Common myeloid progenitor, CD34-positive (primary cell): ENCODE measurements around the gene SKIC2.

Experiments used
- CTCF ChIA-PET: fragments of 350-600 bp; sonication (Branson Sonifier 250); formaldehyde crosslinking; loops from one replicate; lab custom pipeline; 2021; ENCODE audit warnings: antibody characterized with exemption; lab: Charles Lee
- POLR2A ChIA-PET: fragments of 350-600 bp; sonication (Branson Sonifier 250); formaldehyde crosslinking; loops from one replicate; lab custom pipeline; 2021; ENCODE audit warnings: antibody characterized with exemption; lab: Charles Lee
- DNase-seq, 3 donors: peaks; one replicate each; pipeline versions ENCODE4 v3.0.0 to v3.0.0-alpha.2; 2013
- H3K27ac ChIP-seq, 2 experiments: 1 replicate in 1 of 2; 2 replicates in 1 of 2; pipeline ENCODE4 v1.7.0; 2013; ENCODE audit warnings: inconsistent platforms in 2 of 2, low read length in 2 of 2, mild to moderate bottlenecking in 2 of 2, low read depth in 1 of 2, moderate library complexity in 1 of 2; ENCODE audit not compliant: severe bottlenecking in 2 of 2, insufficient read depth in 1 of 2, poor library complexity in 1 of 2
- H3K27me3 ChIP-seq, 5 experiments: replicated peaks in 2 of 5; 1 replicate in 3 of 5; 2 replicates in 2 of 5; pipeline versions ENCODE4 v1.6.1 to v1.7.0; 2013; ENCODE audit warnings: low read length in 4 of 5, mild to moderate bottlenecking in 2 of 5, moderate library complexity in 2 of 5, inconsistent platforms in 1 of 5; ENCODE audit not compliant: insufficient read depth in 5 of 5, control insufficient read depth in 4 of 5
- H3K36me3 ChIP-seq, 4 experiments: 1 replicate in 2 of 4; 2 replicates in 2 of 4; pipeline versions ENCODE4 v1.6.1 to v1.7.0; 2013; ENCODE audit warnings: low read length in 3 of 4, control low read depth in 1 of 4, mild to moderate bottlenecking in 1 of 4; ENCODE audit not compliant: control insufficient read depth in 4 of 4, insufficient read depth in 4 of 4
- H3K4me1 ChIP-seq, 4 experiments: 1 replicate in 3 of 4; 2 replicates in 1 of 4; pipeline versions ENCODE4 v1.6.1 to v1.7.1; 2013; ENCODE audit warnings: low read length in 3 of 4, mild to moderate bottlenecking in 3 of 4, control low read depth in 1 of 4, inconsistent platforms in 1 of 4, moderate library complexity in 1 of 4; ENCODE audit not compliant: control insufficient read depth in 4 of 4, insufficient read depth in 4 of 4; ENCODE audit errors: control extremely low read depth in 1 of 4
- H3K4me3 ChIP-seq, 7 experiments: 1 replicate in 4 of 7; 2 replicates in 3 of 7; pipeline versions ENCODE4 v1.5.1 to v1.7.0; 2013; ENCODE audit warnings: mild to moderate bottlenecking in 7 of 7, low read length in 6 of 7, moderate library complexity in 6 of 7, inconsistent platforms in 2 of 7, low read depth in 2 of 7, control low read depth in 1 of 7; ENCODE audit not compliant: insufficient read depth in 4 of 7, control insufficient read depth in 1 of 7; ENCODE audit errors: extremely low read depth in 1 of 7
- H3K9me3 ChIP-seq, 5 experiments: 1 replicate in 4 of 5; 2 replicates in 1 of 5; pipeline versions ENCODE4 v1.6.1 to v1.7.1; 2013; ENCODE audit warnings: low read length in 4 of 5, mild to moderate bottlenecking in 2 of 5, inconsistent platforms in 1 of 5, low read depth in 1 of 5, moderate library complexity in 1 of 5; ENCODE audit not compliant: control insufficient read depth in 4 of 5, insufficient read depth in 2 of 5; ENCODE audit errors: control extremely low read depth in 1 of 5
- WGBS: methylation state at CpG from one replicate; pipeline ENCODE4 v1.1.5; 2013; ENCODE audit not compliant: insufficient coverage; 5-methylcytosine and 5-hydroxymethylcytosine counted together

Gene SKIC2

GRCh38 chr6:31967926-31968320, 8.9 kb downstream of the SKIC2 start:
- Histone ChIP-seq H3K4me3 (no peak overlapping the region), H3K36me3 (peaks cover 16 to 76% (median 64%) of the 10 kb centered on the region in 4 experiments), H3K27me3 (no peaks in the 10 kb centered on the region), H3K9me3 (no peaks in the 10 kb centered on the region), H3K27ac (no peak overlapping the region), H3K4me1 (peaks cover 3 to 20% (median 19%) of the 10 kb centered on the region in 4 experiments)
- 100% methylated on average over 2 of the region's 3 CpGs for WGBS
- POLR2A ChIA-PET: no interaction called here
- DNase-seq: no peak
- CTCF ChIA-PET: no interaction called here

- peaks cover 3 to 24% (median 23%) of the 10 kb centered on the region in 4 experiments for H3K4me1 ChIP-seq
- H3K27ac ChIP-seq: no peak overlapping the region
- ChIA-PET CTCF (no interaction called here), POLR2A (no interaction called here)
- 95% methylated on average over 4 of the region's 11 CpGs for WGBS
- DNase-seq: no peak
- H3K36me3 ChIP-seq: peaks cover 15 to 72% (median 60%) of the 10 kb centered on the region in 4 experiments
- H3K9me3 ChIP-seq: no peaks in the 10 kb centered on the region
- no peak overlapping the region for H3K4me3 ChIP-seq
- H3K27me3 ChIP-seq: no peaks in the 10 kb centered on the region
These were observed 9.4 kb downstream of the SKIC2 start for GRCh38 chr6:31968326-31968725.

- CTCF ChIA-PET: interaction anchor here (1.6 to 6.2 kb wide), 2 partner anchors 10 to 78 kb away, joined by 4 to 37 read pairs; partner anchors contain the start of genes NELFE and SKIC2
- Histone ChIP-seq H3K4me1 (peaks cover 3 to 27% (median 23%) of the 10 kb centered on the region in 4 experiments), H3K4me3 (no peak overlapping the region), H3K27me3 (no peaks in the 10 kb centered on the region), H3K36me3 (peaks cover 9 to 65% (median 53%) of the 10 kb centered on the region in 4 experiments), H3K27ac (peak overlapping the region in 1 of 2 experiments; percentile 35), H3K9me3 (no peaks in the 10 kb centered on the region)
- POLR2A ChIA-PET: no interaction called here
- no peak for DNase-seq
- WGBS: 95% methylated on average over 14 of the region's 23 CpGs
These were observed 10.1 kb downstream of the SKIC2 start for GRCh38 chr6:31968791-31969711.

GRCh38 chr6:31969712-31970603, 11.0 kb downstream of the SKIC2 start:
- Histone ChIP-seq H3K36me3 (peaks cover 9 to 57% (median 48%) of the 10 kb centered on the region in 4 experiments), H3K4me3 (no peak overlapping the region), H3K4me1 (peaks cover 3 to 27% (median 23%) of the 10 kb centered on the region in 4 experiments), H3K9me3 (no peaks in the 10 kb centered on the region), H3K27me3 (no peaks in the 10 kb centered on the region), H3K27ac (peak overlapping the region in 1 of 2 experiments; percentile 99)
- ChIA-PET POLR2A (interaction anchor here (1.2 kb wide), 1 partner anchor 11 kb away, joined by 3 read pairs; the partner anchor contains the start of genes NELFE and SKIC2), CTCF (interaction anchor here (0.8 to 6.2 kb wide), 4 partner anchors 11 to 350 kb away, joined by 3 to 37 read pairs (median 6); partner anchors contain the start of genes NELFE and SKIC2)
- no peak for DNase-seq
- WGBS: 84% methylated on average over 8 of the region's 17 CpGs

GRCh38 chr6:31970604-31971271, 11.8 kb downstream of the SKIC2 start:
- Histone ChIP-seq H3K27ac (peak overlapping the region; percentile 98 to 99), H3K36me3 (peaks cover 7 to 50% (median 44%) of the 10 kb centered on the region in 4 experiments), H3K4me3 (peak overlapping the region in 6 of 7 experiments; percentile 80 to 95 (median 86)), H3K9me3 (no peaks in the 10 kb centered on the region), H3K27me3 (no peaks in the 10 kb centered on the region), H3K4me1 (peaks cover 3 to 27% (median 23%) of the 10 kb centered on the region in 4 experiments)
- WGBS: 91% methylated on average over 17 of the region's 18 CpGs
- CTCF ChIA-PET: interaction anchor here (0.8 to 6.2 kb wide), 5 partner anchors 11 to 351 kb away, joined by 3 to 37 read pairs (median 4); partner anchors contain the start of genes NELFE and SKIC2
- no peak for DNase-seq
- POLR2A ChIA-PET: interaction anchor here (1.2 kb wide), 1 partner anchor 12 kb away, joined by 3 read pairs; the partner anchor contains the start of genes NELFE and SKIC2
